ENCODE results near the gene IFNGR1.

The IFNGR1 gene

GRCh38 chr6:137156650-137157049, 62.5 kb downstream of the IFNGR1 start:
- DNase-seq (ENCODE audit: low read depth in 2 of 3, low spot score in 1 of 3), result no peak

DNA sequence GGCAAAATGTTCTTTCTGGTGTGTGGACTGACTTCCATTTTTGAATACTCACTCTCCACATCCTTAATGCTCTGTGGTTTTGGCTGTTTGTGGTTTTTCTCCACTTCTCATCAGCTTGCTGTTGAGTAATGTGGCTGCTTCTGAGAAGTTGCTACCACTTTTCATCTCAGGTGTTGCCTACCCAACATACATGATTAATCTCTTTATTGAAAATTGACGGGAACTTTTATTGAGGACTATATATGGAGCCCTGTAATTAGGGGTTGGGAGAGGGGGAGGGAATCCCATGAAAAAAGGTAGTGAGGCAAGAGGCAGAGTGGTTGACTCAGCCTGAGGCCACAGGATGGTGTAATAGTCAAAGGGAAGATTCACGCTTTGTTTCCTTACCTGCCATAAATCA, 63.4 kb downstream of the IFNGR1 start:
- peak in 1 of 3 donors; percentile 20 for DNase-seq (ENCODE audit: low read depth in 2 of 3, low spot score in 1 of 3)

DNA sequence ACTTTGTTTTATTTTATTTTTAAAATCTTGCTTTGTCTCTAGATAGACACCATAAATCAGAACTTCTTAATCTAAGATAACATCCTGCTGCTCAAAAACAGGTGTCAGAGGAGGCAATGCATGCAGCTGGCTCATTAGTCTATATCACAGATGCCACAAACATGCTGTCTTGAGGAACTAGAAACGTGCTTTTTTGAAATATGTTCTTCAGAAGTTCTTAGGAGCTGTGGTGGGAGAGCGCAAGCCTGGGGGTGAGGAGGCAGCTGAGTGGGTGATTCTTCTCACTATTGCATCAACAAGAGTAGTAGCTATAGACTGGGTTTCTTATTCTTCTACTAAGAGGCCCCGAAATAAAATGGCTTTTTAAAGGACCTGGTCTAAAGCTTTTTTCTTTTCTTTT, 69.1 kb downstream of the IFNGR1 start:
- no peak for DNase-seq (ENCODE audit: low read depth in 2 of 3, low spot score in 1 of 3)

GRCh38 chr6:137149035-137149393, 70.2 kb downstream of the IFNGR1 start:
- DNase-seq (ENCODE audit: low read depth in 2 of 3, low spot score in 1 of 3), result no peak

- no peak for DNase-seq (ENCODE audit: low read depth in 2 of 3, low spot score in 1 of 3)
Observed at GRCh38 chr6:137148306-137149034, 70.7 kb downstream of the IFNGR1 start.
